HG02885 (cell line): ENCODE data around the gene VWF.

Experiments used
- ATAC-seq: cut with Tn5 transposase; IDR thresholded peaks from one replicate; pipeline ENCODE4 v1.9.1; 2021; ENCODE audit warnings: mild to moderate bottlenecking; ENCODE audit not compliant: unreplicated experiment, poor library complexity

Gene VWF

GRCh38 chr12:5923751-5924150 lies 200.7 kb downstream of the VWF start:
- no peak for ATAC-seq

- no peak for ATAC-seq
These were observed 201.3 kb downstream of the VWF start for GRCh38 chr12:5923043-5923605.

GRCh38 chr12:5921966-5922899 lies 202.2 kb downstream of the VWF start:
- no peak for ATAC-seq

GRCh38 chr12:5921027-5921909 lies 203.2 kb downstream of the VWF start:
- ATAC-seq: no peak

GRCh38 chr12:5916785-5917290 lies 207.6 kb downstream of the VWF start:
- ATAC-seq: no peak

- ATAC-seq: no peak
These were observed 209.0 kb downstream of the VWF start for GRCh38 chr12:5915511-5915910.

- ATAC-seq: no peak
These were observed 209.9 kb downstream of the VWF start for GRCh38 chr12:5914387-5915149.

GRCh38 chr12:5913387-5913786 lies 211.1 kb downstream of the VWF start:
- ATAC-seq: no peak

GRCh38 chr12:5912437-5913334 lies 211.8 kb downstream of the VWF start:
- no peak for ATAC-seq

GRCh38 chr12:5912011-5912410 lies 212.5 kb downstream of the VWF start:
- no peak for ATAC-seq

GRCh38 chr12:5910790-5911548 lies 213.5 kb downstream of the VWF start:
- no peak for ATAC-seq

- ATAC-seq: no peak
These were observed 214.9 kb downstream of the VWF start for GRCh38 chr12:5909560-5909959.

GRCh38 chr12:5908251-5908650 lies 216.2 kb downstream of the VWF start:
- ATAC-seq: no peak

- no peak for ATAC-seq
These were observed 216.7 kb downstream of the VWF start for GRCh38 chr12:5907807-5908206.

GRCh38 chr12:5905757-5906156 lies 218.7 kb downstream of the VWF start:
- no peak for ATAC-seq

GRCh38 chr12:5904969-5905368 lies 219.5 kb downstream of the VWF start:
- ATAC-seq: no peak

GRCh38 chr12:5904441-5904840 lies 220.0 kb downstream of the VWF start:
- no peak for ATAC-seq

GRCh38 chr12:5902736-5903135 lies 221.7 kb downstream of the VWF start:
- no peak for ATAC-seq
